HG03280 (cell line): ENCODE measurements around the gene CREB5.
A peak's percentile ranks its signal among the peaks of the same experiment; 100 is the strongest.

Source experiments
- ATAC-seq: cut with Tn5 transposase; IDR thresholded peaks from one replicate; pipeline ENCODE4 v1.9.1; 2021; ENCODE audit warnings: mild to moderate bottlenecking, moderate library complexity; ENCODE audit not compliant: unreplicated experiment

CREB5 gene

DNA sequence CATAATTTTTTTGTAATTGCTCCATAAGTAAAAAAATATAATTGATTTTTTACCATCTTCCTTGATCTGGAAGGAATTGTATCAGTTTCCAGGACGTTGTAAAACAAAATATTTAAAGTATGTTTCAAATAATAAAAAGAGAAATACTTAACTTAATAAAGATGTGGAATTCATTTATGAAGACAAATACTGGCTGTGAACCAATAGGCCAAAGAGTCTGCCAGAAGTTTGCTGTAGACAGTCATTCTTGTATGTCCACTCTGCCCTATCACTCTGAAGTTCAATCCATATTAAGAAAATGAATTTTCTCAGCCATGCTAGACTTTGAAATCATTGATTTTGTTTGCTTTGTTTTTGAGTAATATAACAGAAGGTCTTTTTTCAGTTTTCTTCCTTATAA is 289.4 kb downstream of the CREB5 start:
- no peak for ATAC-seq

DNA sequence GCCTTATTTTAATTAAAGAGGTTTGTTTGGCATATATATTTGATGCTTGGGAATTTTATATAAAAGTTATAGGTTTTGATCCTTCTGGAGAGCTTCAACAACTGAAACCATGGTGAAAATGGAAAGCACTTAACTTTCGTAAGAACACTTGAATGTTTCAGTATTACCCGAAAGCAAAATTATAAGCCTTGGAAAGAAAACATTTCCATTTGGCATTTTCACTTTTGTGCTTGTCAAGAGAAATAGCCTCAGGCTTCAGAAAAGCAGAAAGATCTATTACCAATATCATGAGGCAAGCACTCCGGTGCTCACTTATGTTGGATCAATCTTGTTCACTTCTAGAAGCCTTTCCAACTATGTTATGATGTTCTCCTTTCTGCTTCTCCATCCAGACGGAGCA is 289.9 kb downstream of the CREB5 start:
- no peak for ATAC-seq

DNA sequence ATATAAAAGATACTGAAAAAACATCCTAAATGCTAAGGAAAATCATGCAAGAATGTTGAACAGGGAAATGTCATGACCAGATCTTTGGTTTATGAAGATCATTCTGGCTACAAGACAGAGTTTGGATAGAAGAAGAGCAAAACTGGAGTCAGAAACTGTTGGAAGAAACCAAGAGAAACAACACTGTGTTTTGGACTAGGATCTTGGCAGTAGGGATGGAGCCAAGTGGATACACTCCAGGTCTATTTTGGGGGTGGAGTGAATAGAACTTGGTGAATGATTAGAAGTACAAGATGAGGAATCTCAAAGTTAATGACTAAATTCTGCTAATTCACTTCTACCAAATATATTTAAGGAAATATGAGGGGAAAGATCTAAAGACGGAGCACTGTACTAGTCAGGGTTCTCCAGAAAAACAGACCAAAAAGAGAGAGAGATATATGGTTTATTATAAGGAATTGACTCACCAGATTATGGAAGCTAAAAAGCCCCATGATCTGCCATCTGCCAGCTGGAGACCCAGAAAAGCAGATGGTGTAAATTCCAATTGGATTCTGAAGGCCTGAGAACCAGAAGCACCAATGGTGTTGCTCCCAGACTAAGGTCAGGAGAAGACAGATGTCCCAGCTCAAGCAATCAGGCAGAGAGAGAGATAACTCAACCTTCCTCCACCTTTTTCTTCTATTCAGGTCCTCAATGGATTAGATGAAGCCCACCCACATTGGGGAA is 290.9 kb downstream of the CREB5 start:
- no peak for ATAC-seq

DNA sequence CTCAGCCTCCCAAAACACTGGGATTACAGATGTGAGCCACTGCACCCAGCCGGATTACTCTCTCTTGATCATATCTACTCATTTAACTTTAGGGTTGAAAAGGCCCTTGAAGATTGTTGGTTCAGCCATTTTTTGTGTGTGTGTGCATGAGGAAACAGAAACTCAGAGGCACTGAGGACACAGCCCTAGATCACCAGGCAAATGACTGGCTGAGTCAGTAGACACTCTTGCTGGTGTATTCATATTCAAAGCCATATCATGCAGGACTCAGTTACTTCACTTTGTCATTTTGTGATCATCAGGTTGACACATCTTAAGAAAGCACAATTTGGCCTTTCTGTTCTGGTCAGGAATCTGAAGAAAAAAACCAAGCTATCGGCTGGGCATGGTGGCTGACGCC is 292.4 kb downstream of the CREB5 start:
- no peak for ATAC-seq

- peak; percentile 67 for ATAC-seq
These were observed 293.0 kb downstream of the CREB5 start for GRCh38 chr7:28705350-28705749.

GRCh38 chr7:28706584-28706983 is 294.3 kb downstream of the CREB5 start:
- no peak for ATAC-seq

DNA sequence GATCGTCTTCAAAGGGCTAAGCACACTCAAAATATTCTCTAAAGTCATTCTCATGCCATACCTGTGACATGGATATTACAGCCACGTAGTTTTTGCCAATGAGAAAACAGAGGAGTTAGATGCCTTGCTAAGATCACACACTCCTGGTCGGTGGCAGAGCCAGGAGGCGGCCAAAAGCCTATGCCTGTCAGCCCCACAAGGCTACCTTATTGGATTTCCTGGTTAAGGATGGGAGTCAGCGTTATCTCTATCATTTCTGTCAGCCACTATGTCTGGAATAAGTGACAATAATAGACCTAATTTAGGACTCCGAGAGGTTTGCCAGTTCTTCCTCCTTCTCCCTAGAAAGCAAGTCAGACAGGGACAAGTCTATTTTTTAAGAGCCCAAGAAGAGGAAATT is 295.0 kb downstream of the CREB5 start:
- ATAC-seq, result no peak

- ATAC-seq, result no peak
These were observed 296.0 kb downstream of the CREB5 start for GRCh38 chr7:28708033-28708951.

DNA sequence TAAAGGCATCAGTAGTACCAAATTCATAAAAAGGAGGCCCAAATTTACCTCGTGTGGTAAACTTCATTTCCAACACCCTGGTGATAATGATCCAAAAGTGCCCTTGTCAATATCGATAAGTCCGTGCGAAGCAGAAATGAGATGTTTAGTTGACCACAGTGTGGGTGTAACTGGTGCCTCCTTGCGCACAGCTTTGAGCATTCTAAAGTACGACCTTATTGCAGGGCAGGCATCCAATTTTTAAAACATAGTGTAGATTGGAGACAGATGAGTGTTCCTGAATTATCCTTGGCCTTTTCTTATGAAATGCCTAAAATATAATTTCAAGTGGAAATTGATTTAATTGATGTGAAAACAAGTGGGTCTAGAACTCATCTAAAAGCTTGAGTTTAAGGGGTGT is 297.4 kb downstream of the CREB5 start:
- ATAC-seq, result no peak

DNA sequence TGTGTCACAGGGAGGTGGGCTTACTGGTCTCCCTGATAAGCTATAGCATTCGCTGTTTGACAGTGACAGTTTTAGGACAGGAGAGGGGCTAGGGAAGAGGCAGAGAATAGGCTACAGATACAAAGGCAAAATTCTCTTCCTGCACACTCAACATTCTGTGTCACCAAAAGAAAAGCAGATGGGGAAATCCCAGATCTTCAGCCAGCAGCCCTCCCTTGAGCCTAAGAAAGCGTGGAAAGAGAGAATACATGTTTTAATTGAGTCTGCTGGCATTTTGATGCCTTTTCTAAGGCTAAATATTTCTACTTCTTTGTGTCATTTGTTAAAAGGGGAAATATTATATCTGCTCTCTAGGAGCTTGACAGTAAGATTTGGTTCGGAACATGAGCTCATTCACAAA is 298.8 kb downstream of the CREB5 start:
- no peak for ATAC-seq

- ATAC-seq, result no peak
These were observed 302.3 kb downstream of the CREB5 start for GRCh38 chr7:28714459-28715120.

GRCh38 chr7:28717445-28718054 is 305.2 kb downstream of the CREB5 start:
- ATAC-seq, result no peak

GRCh38 chr7:28718055-28718481 is 305.8 kb downstream of the CREB5 start:
- no peak for ATAC-seq

- ATAC-seq, result no peak
These were observed 306.2 kb downstream of the CREB5 start for GRCh38 chr7:28718545-28718944.

DNA sequence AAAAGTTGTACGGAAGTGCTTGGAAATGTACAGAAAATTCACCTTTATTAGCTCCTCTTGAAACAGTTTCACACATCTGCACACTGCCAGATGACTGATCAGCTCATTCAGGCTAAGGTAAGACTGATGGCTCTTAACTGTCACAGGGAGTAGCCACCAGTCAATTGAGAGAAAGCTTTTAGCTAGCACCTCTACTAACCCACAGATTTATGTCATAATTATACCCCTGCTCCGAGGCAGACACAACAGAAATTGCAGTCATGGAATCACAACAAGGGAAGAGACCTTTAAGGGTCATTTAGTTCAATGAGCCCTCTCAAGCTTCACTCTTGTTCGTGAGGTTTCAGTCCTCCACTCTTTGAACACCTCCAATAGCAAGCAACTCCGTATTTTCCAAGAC is 310.4 kb downstream of the CREB5 start:
- ATAC-seq, result no peak

- ATAC-seq, result no peak
These were observed 311.0 kb downstream of the CREB5 start for GRCh38 chr7:28723336-28723735.

GRCh38 chr7:28724563-28724962 is 312.2 kb downstream of the CREB5 start:
- no peak for ATAC-seq

GRCh38 chr7:28725045-28725642 is 312.8 kb downstream of the CREB5 start:
- no peak for ATAC-seq

DNA sequence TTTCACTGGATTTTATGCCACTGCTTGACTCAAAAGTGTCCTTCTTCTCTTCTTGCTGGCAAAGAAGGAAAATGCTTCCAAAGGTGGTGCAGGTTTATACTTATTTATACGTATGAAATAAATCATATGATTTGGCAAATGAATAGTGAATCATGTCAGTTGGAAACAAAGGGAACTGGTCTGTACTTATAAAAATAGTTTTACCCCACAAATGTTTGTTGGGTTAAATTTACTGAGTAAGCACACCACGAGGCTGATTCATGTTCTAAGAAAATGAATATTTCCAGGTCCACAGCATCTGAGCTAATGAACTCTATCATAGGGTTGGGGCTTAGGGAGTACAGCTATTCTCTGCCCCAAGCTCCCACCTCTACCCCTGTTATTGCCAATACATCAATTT is 313.6 kb downstream of the CREB5 start:
- no peak for ATAC-seq

DNA sequence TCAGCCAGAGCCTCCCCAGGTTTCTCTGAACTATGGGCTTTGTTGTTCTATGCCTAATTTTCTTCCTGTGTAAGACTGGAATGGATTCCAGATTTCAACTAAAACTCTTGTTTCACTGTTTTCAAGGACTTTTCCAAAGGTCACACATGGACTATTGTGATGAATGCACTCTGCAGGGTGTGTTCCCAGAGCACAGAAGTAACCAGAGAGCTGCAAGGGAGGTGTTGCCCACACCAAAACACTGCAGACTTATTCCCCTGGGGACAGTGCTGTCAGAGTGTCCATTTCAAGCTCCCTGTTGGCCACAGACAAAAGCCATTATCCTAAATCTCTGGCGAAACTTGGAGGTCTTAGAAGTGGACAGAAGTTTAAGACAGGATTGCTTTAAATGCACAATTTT is 314.2 kb downstream of the CREB5 start:
- ATAC-seq, result no peak

- ATAC-seq, result no peak
These were observed 317.0 kb downstream of the CREB5 start for GRCh38 chr7:28729281-28729680.
